ENCODE results near the gene RAB9A.
A peak's percentile ranks its signal among the peaks of the same experiment; 100 is the strongest.
"Not testable (repeated sequence)": the region's sequence is repeated elsewhere in the genome, so short reads cannot be mapped to it uniquely, and the experiment has no call there.

RAB9A gene

GRCh38 chrX:13716455-13716854 is 27.5 kb downstream of the RAB9A start:
- DNase-seq (ENCODE audit: low read depth), result no peak
- no peak overlapping the region for H3K4me3 ChIP-seq (ENCODE audit: low read length)
- TF ChIP-seq CTCF (IDR thresholded peaks at IDR 0.05; ENCODE audit: insufficient read depth, low read depth, low read length, missing control alignments), result no peak

- H3K4me3 ChIP-seq (ENCODE audit: low read length), result no peak overlapping the region
- no peak for DNase-seq (ENCODE audit: low read depth)
- no peak for TF ChIP-seq CTCF (IDR thresholded peaks at IDR 0.05; ENCODE audit: insufficient read depth, low read depth, low read length, missing control alignments)
Measured at GRCh38 chrX:13716905-13717304, 28.0 kb downstream of the RAB9A start.

GRCh38 chrX:13717700-13718472 is 29.0 kb downstream of the RAB9A start:
- DNase-seq (ENCODE audit: low read depth), result no peak
- TF ChIP-seq CTCF (IDR thresholded peaks at IDR 0.05; ENCODE audit: insufficient read depth, low read depth, low read length, missing control alignments), result no peak

GRCh38 chrX:13719192-13719856 is 30.4 kb downstream of the RAB9A start:
- no peak for TF ChIP-seq CTCF (IDR thresholded peaks at IDR 0.05; ENCODE audit: insufficient read depth, low read depth, low read length, missing control alignments)
- H3K4me3 ChIP-seq (ENCODE audit: low read length), result no peak overlapping the region
- no peak for DNase-seq (ENCODE audit: low read depth)

More at GRCh38 chrX:13717700-13718472, 29.0 kb downstream of the RAB9A start:
- H3K4me3 ChIP-seq (ENCODE audit: low read length), result no peak overlapping the region

- no peak for TF ChIP-seq CTCF (IDR thresholded peaks at IDR 0.05; ENCODE audit: insufficient read depth, low read depth, low read length, missing control alignments)
- H3K4me3 ChIP-seq (ENCODE audit: low read length), result no peak overlapping the region
- DNase-seq (ENCODE audit: low read depth), result no peak
Measured at GRCh38 chrX:13721371-13721770, 32.4 kb downstream of the RAB9A start.

GRCh38 chrX:13721819-13722519 is 33.0 kb downstream of the RAB9A start:
- peak; percentile 36 for DNase-seq (ENCODE audit: low read depth)
- no peak overlapping the region for H3K4me3 ChIP-seq (ENCODE audit: low read length)
- no peak for TF ChIP-seq CTCF (IDR thresholded peaks at IDR 0.05; ENCODE audit: insufficient read depth, low read depth, low read length, missing control alignments)

GRCh38 chrX:13724878-13725277 is 36.0 kb downstream of the RAB9A start:
- not testable (repeated sequence) for DNase-seq (ENCODE audit: low read depth); H3K4me3 ChIP-seq (ENCODE audit: low read length)

GRCh38 chrX:13726583-13726982 is 37.7 kb downstream of the RAB9A start:
- not testable (repeated sequence) for DNase-seq (ENCODE audit: low read depth); H3K4me3 ChIP-seq (ENCODE audit: low read length)

- H3K4me3 ChIP-seq (ENCODE audit: low read length); DNase-seq (ENCODE audit: low read depth): not testable (repeated sequence)
Measured at GRCh38 chrX:13730523-13730922, 41.6 kb downstream of the RAB9A start.

Measured in epithelial cell of esophagus (primary cell).